Loucy (cell line): Measurements from ENCODE around the gene FRMD1.

ENCODE experiments used
- EZH2phosphoT487 ChIP-seq: fragments of 200-600 bp; IDR thresholded peaks from 2 replicates; pipeline ENCODE4 v1.6.1; 2018; ENCODE audit warnings: antibody characterized with exemption, mild to moderate bottlenecking, moderate library complexity, borderline replicate concordance
- TF ChIP-seq, protein P1 (sequence below): fragments of 200-600 bp; sonication (generic); conservative IDR thresholded peaks from 2 replicates; pipeline ENCODE4 v1.5.1; 2014; ENCODE audit warnings: mild to moderate bottlenecking, antibody characterized with exemption, low read length

DNA sequence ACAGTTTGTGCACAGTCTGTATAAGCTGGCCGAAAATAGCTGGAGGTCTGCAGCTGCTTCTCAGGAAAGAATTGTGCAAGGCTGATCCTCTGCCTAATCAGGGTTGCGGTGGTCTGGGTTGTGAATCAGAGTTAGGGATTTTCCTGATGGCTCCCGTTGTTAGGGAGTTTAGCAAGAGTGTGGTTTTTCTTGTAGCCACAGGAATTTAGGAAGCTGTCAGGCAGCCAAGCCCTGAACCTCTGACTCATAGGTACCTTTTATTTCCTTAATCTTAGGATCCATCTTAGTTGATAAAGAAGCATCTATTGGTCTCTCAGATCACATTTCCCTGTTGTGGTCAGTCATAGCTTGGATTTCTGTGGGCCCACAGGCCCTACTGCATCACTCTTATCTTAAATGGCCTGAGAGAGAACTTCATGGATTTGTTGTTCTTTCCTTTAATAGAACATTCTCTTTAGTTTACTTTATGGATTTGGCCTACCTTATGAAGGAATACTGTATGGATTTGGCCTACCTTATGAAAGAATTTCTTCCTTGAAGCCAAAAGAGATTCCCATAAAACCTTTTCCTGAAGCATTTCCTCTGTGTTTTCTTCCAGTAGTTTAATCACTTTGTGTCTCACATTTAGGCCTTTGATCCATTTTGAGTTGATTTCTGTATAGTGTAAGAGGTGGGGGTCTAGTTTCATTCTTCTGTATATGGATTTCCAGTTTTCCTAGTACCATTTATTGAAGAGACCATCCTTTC is 71.2 kb downstream of the FRMD1 start:
- TF ChIP-seq, protein P1, sequence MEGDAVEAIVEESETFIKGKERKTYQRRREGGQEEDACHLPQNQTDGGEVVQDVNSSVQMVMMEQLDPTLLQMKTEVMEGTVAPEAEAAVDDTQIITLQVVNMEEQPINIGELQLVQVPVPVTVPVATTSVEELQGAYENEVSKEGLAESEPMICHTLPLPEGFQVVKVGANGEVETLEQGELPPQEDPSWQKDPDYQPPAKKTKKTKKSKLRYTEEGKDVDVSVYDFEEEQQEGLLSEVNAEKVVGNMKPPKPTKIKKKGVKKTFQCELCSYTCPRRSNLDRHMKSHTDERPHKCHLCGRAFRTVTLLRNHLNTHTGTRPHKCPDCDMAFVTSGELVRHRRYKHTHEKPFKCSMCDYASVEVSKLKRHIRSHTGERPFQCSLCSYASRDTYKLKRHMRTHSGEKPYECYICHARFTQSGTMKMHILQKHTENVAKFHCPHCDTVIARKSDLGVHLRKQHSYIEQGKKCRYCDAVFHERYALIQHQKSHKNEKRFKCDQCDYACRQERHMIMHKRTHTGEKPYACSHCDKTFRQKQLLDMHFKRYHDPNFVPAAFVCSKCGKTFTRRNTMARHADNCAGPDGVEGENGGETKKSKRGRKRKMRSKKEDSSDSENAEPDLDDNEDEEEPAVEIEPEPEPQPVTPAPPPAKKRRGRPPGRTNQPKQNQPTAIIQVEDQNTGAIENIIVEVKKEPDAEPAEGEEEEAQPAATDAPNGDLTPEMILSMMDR: no peak
- no peak for TF ChIP-seq EZH2phosphoT487
